ENCODE data around the gene FGF18. TPM values are rescaled to one million over a fixed set of nuclear protein-coding genes. Genes with fewer than 3 reads are reported as not detected.

FGF18 gene
- total and polyA plus RNA-seq, 3 experiments from 2014 or later = 0.18 to 0.22 TPM; not detected in 1

GRCh38 chr5:171451421-171451820, 32.0 kb downstream of the FGF18 start:
- CTCF ChIA-PET = no interaction called here
- peak overlapping the region in 5 of 7 donors; percentile 35 to 71 (median 59) for H3K4me3 Mint-ChIP-seq
- DNase-seq = no peak
- Histone ChIP-seq H3K9me3 (ENCODE audit: low read length) (no peaks in the 10 kb centered on the region), H3K27me3 (ENCODE audit: insufficient read depth, low read length, poor library complexity, severe bottlenecking) (no peaks in the 10 kb centered on the region), H3K4me3 (ENCODE audit: low read length) (no peak overlapping the region), H3K4me1 (ENCODE audit: insufficient read depth, low read length) (no peaks in the 10 kb centered on the region), H3K36me3 (ENCODE audit: insufficient read depth, low read length) (no peaks in the 10 kb centered on the region), H3K27ac (ENCODE audit: low read depth, low read length) (no peak overlapping the region)
- no peak overlapping the region for H3K27ac Mint-ChIP-seq
- no peaks in the 10 kb centered on the region for H3K36me3 Mint-ChIP-seq
- POLR2A ChIA-PET = no interaction called here
- peaks cover 0 to 7% (median 5%) of the 10 kb centered on the region in 3 donors for H3K4me1 Mint-ChIP-seq
- H3K9me3 Mint-ChIP-seq = peaks cover 0 to 2% (median 0%) of the 10 kb centered on the region in 5 donors
- H3K27me3 Mint-ChIP-seq = peaks cover 35 to 62% of the 10 kb centered on the region in 2 donors

GRCh38 chr5:171453056-171453725, 33.7 kb downstream of the FGF18 start:
- CTCF ChIA-PET = interaction anchor here (1.0 kb wide), 1 partner anchor 9 kb away, joined by 3 read pairs; no protein-coding TSS in a partner anchor
- Histone ChIP-seq H3K36me3 (ENCODE audit: insufficient read depth, low read length) (no peaks in the 10 kb centered on the region), H3K4me3 (ENCODE audit: low read length) (no peak overlapping the region), H3K27ac (ENCODE audit: low read depth, low read length) (no peak overlapping the region), H3K9me3 (ENCODE audit: low read length) (no peaks in the 10 kb centered on the region), H3K27me3 (ENCODE audit: insufficient read depth, low read length, poor library complexity, severe bottlenecking) (no peaks in the 10 kb centered on the region), H3K4me1 (ENCODE audit: insufficient read depth, low read length) (no peaks in the 10 kb centered on the region)
- H3K4me3 Mint-ChIP-seq = peak overlapping the region in 1 of 7 donors; percentile 42
- H3K36me3 Mint-ChIP-seq = no peaks in the 10 kb centered on the region
- peaks cover 34 to 54% of the 10 kb centered on the region in 2 donors for H3K27me3 Mint-ChIP-seq
- DNase-seq = peak in 1 of 5 donors; percentile 12
- H3K27ac Mint-ChIP-seq = peak overlapping the region in 1 of 8 donors; percentile 21
- H3K9me3 Mint-ChIP-seq = peaks cover 0 to 2% (median 0%) of the 10 kb centered on the region in 5 donors
- POLR2A ChIA-PET = no interaction called here
- H3K4me1 Mint-ChIP-seq = peaks cover 0 to 7% (median 5%) of the 10 kb centered on the region in 3 donors

- peak overlapping the region in 1 of 8 donors; percentile 28 for H3K27ac Mint-ChIP-seq
- H3K27me3 Mint-ChIP-seq = peaks cover 29 to 49% of the 10 kb centered on the region in 2 donors
- peaks cover 0 to 2% (median 0%) of the 10 kb centered on the region in 5 donors for H3K9me3 Mint-ChIP-seq
Measured at GRCh38 chr5:171453988-171454387, 34.5 kb downstream of the FGF18 start.

GRCh38 chr5:171454549-171454948, 35.1 kb downstream of the FGF18 start:
- H3K36me3 Mint-ChIP-seq = no peaks in the 10 kb centered on the region

More at GRCh38 chr5:171453988-171454387, 34.5 kb downstream of the FGF18 start:
- Mint-ChIP-seq H3K4me3 (no peak overlapping the region), H3K4me1 (peaks cover 0 to 7% (median 5%) of the 10 kb centered on the region in 3 donors), H3K36me3 (no peaks in the 10 kb centered on the region)
- no peak overlapping the region for H3K27ac ChIP-seq (ENCODE audit: low read depth, low read length)
- H3K9me3 ChIP-seq (ENCODE audit: low read length) = no peaks in the 10 kb centered on the region
- POLR2A ChIA-PET = no interaction called here
- H3K27me3 ChIP-seq (ENCODE audit: insufficient read depth, low read length, poor library complexity, severe bottlenecking) = no peaks in the 10 kb centered on the region
- no peaks in the 10 kb centered on the region for H3K4me1 ChIP-seq (ENCODE audit: insufficient read depth, low read length)
- CTCF ChIA-PET = interaction anchor here (1.0 kb wide), 1 partner anchor 9 kb away, joined by 3 read pairs; no protein-coding TSS in a partner anchor
- H3K36me3 ChIP-seq (ENCODE audit: insufficient read depth, low read length) = no peaks in the 10 kb centered on the region
- no peak for DNase-seq
- no peak overlapping the region for H3K4me3 ChIP-seq (ENCODE audit: low read length)

GRCh38 chr5:171455522-171455921, 36.1 kb downstream of the FGF18 start:
- no peak overlapping the region for H3K4me3 ChIP-seq (ENCODE audit: low read length)
- no peaks in the 10 kb centered on the region for H3K9me3 ChIP-seq (ENCODE audit: low read length)
- H3K9me3 Mint-ChIP-seq = peaks cover 0 to 2% (median 0%) of the 10 kb centered on the region in 5 donors
- H3K4me3 Mint-ChIP-seq = no peak overlapping the region
- no peak overlapping the region for H3K27ac ChIP-seq (ENCODE audit: low read depth, low read length)
- H3K27me3 ChIP-seq (ENCODE audit: insufficient read depth, low read length, poor library complexity, severe bottlenecking) = no peaks in the 10 kb centered on the region
- peaks cover 25 to 41% of the 10 kb centered on the region in 2 donors for H3K27me3 Mint-ChIP-seq
- POLR2A ChIA-PET = no interaction called here
- no peaks in the 10 kb centered on the region for H3K4me1 ChIP-seq (ENCODE audit: insufficient read depth, low read length)
- DNase-seq = no peak
- no peaks in the 10 kb centered on the region for H3K36me3 Mint-ChIP-seq
- CTCF ChIA-PET = no interaction called here
- H3K27ac Mint-ChIP-seq = no peak overlapping the region
- peaks cover 0 to 7% (median 5%) of the 10 kb centered on the region in 3 donors for H3K4me1 Mint-ChIP-seq
- no peaks in the 10 kb centered on the region for H3K36me3 ChIP-seq (ENCODE audit: insufficient read depth, low read length)

More at GRCh38 chr5:171454549-171454948, 35.1 kb downstream of the FGF18 start:
- POLR2A ChIA-PET = no interaction called here
- Histone ChIP-seq H3K27me3 (ENCODE audit: insufficient read depth, low read length, poor library complexity, severe bottlenecking) (no peaks in the 10 kb centered on the region), H3K27ac (ENCODE audit: low read depth, low read length) (no peak overlapping the region), H3K4me1 (ENCODE audit: insufficient read depth, low read length) (no peaks in the 10 kb centered on the region), H3K4me3 (ENCODE audit: low read length) (no peak overlapping the region), H3K36me3 (ENCODE audit: insufficient read depth, low read length) (no peaks in the 10 kb centered on the region), H3K9me3 (ENCODE audit: low read length) (no peaks in the 10 kb centered on the region)
- H3K27me3 Mint-ChIP-seq = peaks cover 27 to 47% of the 10 kb centered on the region in 2 donors
- peaks cover 0 to 2% (median 0%) of the 10 kb centered on the region in 5 donors for H3K9me3 Mint-ChIP-seq
- peak in 1 of 5 donors; percentile 11 for DNase-seq
- CTCF ChIA-PET = no interaction called here
- no peak overlapping the region for H3K27ac Mint-ChIP-seq
- H3K4me1 Mint-ChIP-seq = peaks cover 0 to 7% (median 5%) of the 10 kb centered on the region in 3 donors
- no peak overlapping the region for H3K4me3 Mint-ChIP-seq

GRCh38 chr5:171457208-171457981, 37.9 kb downstream of the FGF18 start:
- ChIA-PET POLR2A (no interaction called here), CTCF (no interaction called here)
- Mint-ChIP-seq H3K27ac (no peak overlapping the region), H3K27me3 (peaks cover 14 to 33% of the 10 kb centered on the region in 2 donors), H3K4me1 (peaks cover 0 to 1% (median 0%) of the 10 kb centered on the region in 3 donors), H3K36me3 (no peaks in the 10 kb centered on the region), H3K9me3 (no peaks in the 10 kb centered on the region), H3K4me3 (no peak overlapping the region)
- DNase-seq = peak in 1 of 5 donors; percentile 1
- Histone ChIP-seq H3K27me3 (ENCODE audit: insufficient read depth, low read length, poor library complexity, severe bottlenecking) (no peaks in the 10 kb centered on the region), H3K4me1 (ENCODE audit: insufficient read depth, low read length) (no peaks in the 10 kb centered on the region), H3K27ac (ENCODE audit: low read depth, low read length) (no peak overlapping the region), H3K36me3 (ENCODE audit: insufficient read depth, low read length) (no peaks in the 10 kb centered on the region), H3K4me3 (ENCODE audit: low read length) (no peak overlapping the region), H3K9me3 (ENCODE audit: low read length) (no peaks in the 10 kb centered on the region)

- POLR2A ChIA-PET = no interaction called here
Measured at GRCh38 chr5:171459839-171460238, 40.4 kb downstream of the FGF18 start.

More at GRCh38 chr5:171459839-171460238, 40.4 kb downstream of the FGF18 start:
- Mint-ChIP-seq H3K27ac (no peak overlapping the region), H3K9me3 (no peaks in the 10 kb centered on the region), H3K36me3 (no peaks in the 10 kb centered on the region), H3K4me3 (no peak overlapping the region), H3K27me3 (peaks cover 9 to 28% of the 10 kb centered on the region in 2 donors), H3K4me1 (no peaks in the 10 kb centered on the region)
- H3K36me3 ChIP-seq (ENCODE audit: insufficient read depth, low read length) = no peaks in the 10 kb centered on the region
- no peak overlapping the region for H3K27ac ChIP-seq (ENCODE audit: low read depth, low read length)
- DNase-seq = no peak
- H3K9me3 ChIP-seq (ENCODE audit: low read length) = no peaks in the 10 kb centered on the region
- CTCF ChIA-PET = no interaction called here
- no peaks in the 10 kb centered on the region for H3K27me3 ChIP-seq (ENCODE audit: insufficient read depth, low read length, poor library complexity, severe bottlenecking)
- H3K4me1 ChIP-seq (ENCODE audit: insufficient read depth, low read length) = no peaks in the 10 kb centered on the region
- no peak overlapping the region for H3K4me3 ChIP-seq (ENCODE audit: low read length)

All from CD8-positive, alpha-beta memory T cell (primary cell).